Measurements from ENCODE around the gene PRKD2.

- TF ChIP-seq EZH2phosphoT487 (IDR thresholded peaks at IDR 0.05; ENCODE audit: insufficient read depth, low read depth) (no peak), EZH2 (IDR thresholded peaks at IDR 0.05; ENCODE audit: insufficient read depth, poor library complexity, severe bottlenecking) (no peak)
These were observed 70.5 kb downstream of the PRKD2 start for GRCh38 chr19:46646402-46646801.

Measured in GM23248 (cell line).